Gastrocnemius medialis (tissue), 4 donors: Measurements from ENCODE around the gene SEC14L1. TPM values are rescaled to one million over a fixed set of nuclear protein-coding genes. Genes with fewer than 3 reads are reported as not detected.

Experiments
- ATAC-seq, 2 donors: fragments of 150-250 bp; one replicate each; pipeline ENCODE4 v1.9.1; 2016
- DNase-seq, 2 donors: peaks; one replicate each; pipeline ENCODE4 v3.0.0-alpha.2; 2019
- H3K27ac ChIP-seq, 4 donors: fragments of 200-600 bp; sonication (generic); 1 replicate in 1 of 4; 2 replicates in 3 of 4; pipeline ENCODE4 v1.5.1; 2016 to 2018; ENCODE audit warnings: mild to moderate bottlenecking in 2 of 4, moderate library complexity in 1 of 4
- H3K27me3 ChIP-seq, 3 donors: fragments of 200-600 bp; sonication (generic) in 2 of 3; 1 replicate in 1 of 3; 2 replicates in 2 of 3; pipeline versions ENCODE4 v1.5.1 to v1.6.0; 2016 to 2019; ENCODE audit warnings: mild to moderate bottlenecking in 1 of 3, moderate library complexity in 1 of 3
- H3K36me3 ChIP-seq, 2 donors: fragments of 200-600 bp; sonication (generic) in 1 of 2; one replicate each; pipeline ENCODE4 v1.5.1; 2017 to 2018
- H3K4me1 ChIP-seq, 2 donors: fragments of 200-600 bp; sonication (generic) in 1 of 2; one replicate each; pipeline ENCODE4 v1.5.1; 2016 to 2017; ENCODE audit warnings: mild to moderate bottlenecking in 2 of 2
- H3K4me3 ChIP-seq, 4 donors: fragments of 200-600 bp; sonication (generic) in 3 of 4; 1 replicate in 1 of 4; 2 replicates in 3 of 4; pipeline ENCODE4 v1.5.1; 2016 to 2019; ENCODE audit warnings: mild to moderate bottlenecking in 2 of 4
- H3K9me3 ChIP-seq, 3 donors: fragments of 200-600 bp; sonication (generic) in 2 of 3; 1 replicate in 1 of 3; 2 replicates in 2 of 3; pipeline ENCODE4 v1.5.1; 2016 to 2019
- POLR2A ChIP-seq, 2 donors: fragments of 450-650 bp; IDR thresholded peaks; one replicate each; pipeline ENCODE4 v1.6.1; 2017; ENCODE audit warnings: antibody characterized with exemption in 2 of 2, mild to moderate bottlenecking in 2 of 2, moderate library complexity in 2 of 2
- in situ Hi-C, 4 donors: fragments of 200-750 bp; cut with MboI; loops; one replicate each; pipeline versions ENCODE4 v1.15.0 to v1.8.0; 2017; ENCODE audit warnings: low sequenced_read_pairs in 4 of 4
- intact Hi-C: fragments of 100-400 bp; cut with DNase I; formaldehyde crosslinking; loops from one replicate; pipeline ENCODE4 v1.15.1; 2023; ENCODE audit warnings: low total_unique reads
- total RNA-seq, 4 donors: library from RNA; depleted of rRNA; stranded (reverse); fragments of >200 nt; gene quantifications; one replicate each; pipeline versions ENCODE4 v1.1.0 to v1.2.3, GENCODE V29; 2016
- TF ChIP-seq, protein P1 (sequence below), 5 experiments: fragments of 450-650 bp in 3 of 5; fragments of 200-600 bp in 2 of 5; sonication (generic) in 2 of 5; IDR thresholded peaks in 4 of 5; conservative IDR thresholded peaks in 1 of 5; 1 replicate in 4 of 5; 2 replicates in 1 of 5; pipeline ENCODE4 v1.5.1; 2016 to 2019; ENCODE audit warnings: antibody characterized with exemption in 5 of 5, mild to moderate bottlenecking in 3 of 5, moderate library complexity in 3 of 5

SEC14L1 gene
- total RNA-seq, 4 donors from 2014 or later: 55.0 to 94.1 (median 73.7) TPM

GRCh38 chr17:77237232-77238008 lies 96.7 kb downstream of the SEC14L1 start:
- no peak for ATAC-seq
- no peaks in the 10 kb centered on the region for H3K9me3 ChIP-seq
- no peak for DNase-seq
- no peaks in the 10 kb centered on the region for H3K36me3 ChIP-seq
- intact Hi-C loops: no loop called here
- H3K4me1 ChIP-seq: peaks cover 0 to 12% of the 10 kb centered on the region in 2 donors
- no peak for TF ChIP-seq POLR2A (IDR thresholded peaks at IDR 0.05)
- TF ChIP-seq, protein P1, sequence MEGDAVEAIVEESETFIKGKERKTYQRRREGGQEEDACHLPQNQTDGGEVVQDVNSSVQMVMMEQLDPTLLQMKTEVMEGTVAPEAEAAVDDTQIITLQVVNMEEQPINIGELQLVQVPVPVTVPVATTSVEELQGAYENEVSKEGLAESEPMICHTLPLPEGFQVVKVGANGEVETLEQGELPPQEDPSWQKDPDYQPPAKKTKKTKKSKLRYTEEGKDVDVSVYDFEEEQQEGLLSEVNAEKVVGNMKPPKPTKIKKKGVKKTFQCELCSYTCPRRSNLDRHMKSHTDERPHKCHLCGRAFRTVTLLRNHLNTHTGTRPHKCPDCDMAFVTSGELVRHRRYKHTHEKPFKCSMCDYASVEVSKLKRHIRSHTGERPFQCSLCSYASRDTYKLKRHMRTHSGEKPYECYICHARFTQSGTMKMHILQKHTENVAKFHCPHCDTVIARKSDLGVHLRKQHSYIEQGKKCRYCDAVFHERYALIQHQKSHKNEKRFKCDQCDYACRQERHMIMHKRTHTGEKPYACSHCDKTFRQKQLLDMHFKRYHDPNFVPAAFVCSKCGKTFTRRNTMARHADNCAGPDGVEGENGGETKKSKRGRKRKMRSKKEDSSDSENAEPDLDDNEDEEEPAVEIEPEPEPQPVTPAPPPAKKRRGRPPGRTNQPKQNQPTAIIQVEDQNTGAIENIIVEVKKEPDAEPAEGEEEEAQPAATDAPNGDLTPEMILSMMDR (IDR thresholded peaks at IDR 0.05 in 4 of 5, conservative IDR thresholded peaks at IDR 0.05 in 1 of 5): no peak
- in situ Hi-C loops: loop anchor here in 2 of 4 donors (25.0 kb wide), 1 partner anchor 375 kb away; the partner anchor contains the start of gene MGAT5B (in 2 of the 2)
- H3K27me3 ChIP-seq: no peaks in the 10 kb centered on the region
- H3K27ac ChIP-seq: no peak overlapping the region
- no peak overlapping the region for H3K4me3 ChIP-seq

- intact Hi-C loops: no loop called here
- DNase-seq: no peak
- Histone ChIP-seq H3K36me3 (no peaks in the 10 kb centered on the region), H3K9me3 (no peaks in the 10 kb centered on the region), H3K27me3 (no peaks in the 10 kb centered on the region), H3K4me1 (peaks cover 0 to 1% of the 10 kb centered on the region in 2 donors), H3K27ac (no peak overlapping the region), H3K4me3 (no peak overlapping the region)
- in situ Hi-C loops: loop anchor here in 2 of 4 donors (5.0 to 25.0 kb wide), 2 partner anchors 154 to 379 kb away; partner anchors contain the start of gene MGAT5B (in 2 of the 2)
- ATAC-seq: no peak
- no peak for TF ChIP-seq POLR2A (IDR thresholded peaks at IDR 0.05)
- TF ChIP-seq, protein P1 (IDR thresholded peaks at IDR 0.05 in 4 of 5, conservative IDR thresholded peaks at IDR 0.05 in 1 of 5): no peak
Measured at GRCh38 chr17:77240976-77241375, 100.2 kb downstream of the SEC14L1 start.

- in situ Hi-C loops: loop anchor here in 2 of 4 donors (5.0 to 25.0 kb wide), 2 partner anchors 155 to 380 kb away; partner anchors contain the start of gene MGAT5B (in 2 of the 2)
- TF ChIP-seq POLR2A (IDR thresholded peaks at IDR 0.05): no peak
- TF ChIP-seq, protein P1 (IDR thresholded peaks at IDR 0.05 in 4 of 5, conservative IDR thresholded peaks at IDR 0.05 in 1 of 5): no peak
- H3K27me3 ChIP-seq: no peaks in the 10 kb centered on the region
- intact Hi-C loops: no loop called here
- peak overlapping the region in 1 of 4 donors; percentile 23 for H3K27ac ChIP-seq
- H3K4me1 ChIP-seq: peaks cover 6 to 8% of the 10 kb centered on the region in 2 donors
- H3K9me3 ChIP-seq: no peaks in the 10 kb centered on the region
- no peak overlapping the region for H3K4me3 ChIP-seq
- no peaks in the 10 kb centered on the region for H3K36me3 ChIP-seq
- DNase-seq: no peak
- ATAC-seq: no peak
Measured at GRCh38 chr17:77242118-77242851, 101.5 kb downstream of the SEC14L1 start.

GRCh38 chr17:77245162-77245926 lies 104.6 kb downstream of the SEC14L1 start:
- ATAC-seq (no peak), DNase-seq (no peak)
- TF ChIP-seq POLR2A (IDR thresholded peaks at IDR 0.05): no peak
- TF ChIP-seq, protein P1 (IDR thresholded peaks at IDR 0.05 in 4 of 5, conservative IDR thresholded peaks at IDR 0.05 in 1 of 5): no peak
- intact Hi-C loops: loop anchor here (5.0 kb wide), 1 partner anchor 378 kb away; the partner anchor contains the start of gene MGAT5B
- no peaks in the 10 kb centered on the region for H3K27me3 ChIP-seq
- no peak overlapping the region for H3K27ac ChIP-seq
- no peak overlapping the region for H3K4me3 ChIP-seq
- no peaks in the 10 kb centered on the region for H3K9me3 ChIP-seq
- no peaks in the 10 kb centered on the region for H3K36me3 ChIP-seq
- peaks cover 6 to 11% of the 10 kb centered on the region in 2 donors for H3K4me1 ChIP-seq
- in situ Hi-C loops: loop anchor here in 2 of 4 donors (5.0 to 25.0 kb wide), 2 partner anchors 158 to 383 kb away; partner anchors contain the start of gene MGAT5B (in 2 of the 2)
